DND-41 (cell line): Measurements from ENCODE around the gene MEF2D.

Experiments
- ATAC-seq: fragments of 200-7000 bp; cut with Tn5 transposase; 3 replicates; pipeline ENCODE4 v1.9.1; 2021; ENCODE audit warnings: low read depth; ENCODE audit not compliant: insufficient read depth
- DNase-seq: peaks from one replicate; pipeline ENCODE4 v3.0.0-alpha.2; 2020
- H2AFZ ChIP-seq: 2 replicates; pipeline ENCODE4 v1.6.0; 2012; ENCODE audit warnings: low read depth, low read length
- H3K27ac ChIP-seq: 2 replicates; pipeline ENCODE4 v1.5.1; 2012; ENCODE audit warnings: low read length, inconsistent platforms
- H3K27me3 ChIP-seq: fragments of 200-600 bp; sonication (generic); 2 replicates; pipeline ENCODE4 v1.6.0; 2012; ENCODE audit warnings: low read length, mild to moderate bottlenecking, inconsistent platforms; ENCODE audit not compliant: insufficient read depth, poor library complexity
- H3K36me3 ChIP-seq: 2 replicates; pipeline ENCODE4 v1.5.1; 2012; ENCODE audit warnings: low read length, inconsistent platforms; ENCODE audit not compliant: insufficient read depth
- H3K4me1 ChIP-seq: 2 replicates; pipeline ENCODE4 v1.5.1; 2012; ENCODE audit warnings: mild to moderate bottlenecking, low read length; ENCODE audit not compliant: insufficient read depth
- H3K4me2 ChIP-seq: 2 replicates; pipeline ENCODE4 v1.6.0; 2012; ENCODE audit warnings: mild to moderate bottlenecking, moderate library complexity, low read length, inconsistent platforms; ENCODE audit not compliant: insufficient read depth
- H3K4me3 ChIP-seq, 2 experiments: fragments of 200-600 bp in 1 of 2; shearing (Covaris generic) in 1 of 2; 2 replicates each; pipeline ENCODE4 v1.5.1; 2012 to 2016; ENCODE audit warnings: inconsistent platforms in 2 of 2, low read length in 2 of 2, mild to moderate bottlenecking in 2 of 2, low read depth in 1 of 2, moderate library complexity in 1 of 2
- H3K79me2 ChIP-seq: 2 replicates; pipeline ENCODE4 v1.6.0; 2012; ENCODE audit warnings: low read length, inconsistent platforms; ENCODE audit not compliant: insufficient read depth
- H3K9ac ChIP-seq: 2 replicates; pipeline ENCODE4 v1.6.0; 2012; ENCODE audit warnings: low read depth, mild to moderate bottlenecking, inconsistent platforms, low read length, moderate library complexity
- H3K9me3 ChIP-seq: 2 replicates; pipeline ENCODE4 v1.5.1; 2012; ENCODE audit warnings: low read length, moderate library complexity, mild to moderate bottlenecking, inconsistent platforms; ENCODE audit not compliant: insufficient read depth, severe bottlenecking
- H4K20me1 ChIP-seq: 2 replicates; pipeline ENCODE4 v1.6.0; 2012; ENCODE audit warnings: low read length; ENCODE audit not compliant: insufficient read depth
- CTCF ChIP-seq: IDR thresholded peaks from 2 replicates; pipeline ENCODE4 v1.5.1; 2012; ENCODE audit warnings: borderline replicate concordance, low read length, moderate library complexity, mild to moderate bottlenecking; ENCODE audit not compliant: poor library complexity, severe bottlenecking; ENCODE audit errors: extremely low read depth
- EZH2 ChIP-seq: IDR thresholded peaks from 3 replicates; pipeline ENCODE4 v1.6.1; 2012; ENCODE audit warnings: borderline replicate concordance, low read depth, mild to moderate bottlenecking, moderate library complexity, low read length, inconsistent platforms; ENCODE audit not compliant: severe bottlenecking

MEF2D gene

GRCh38 chr1:156499842-156500542 lies 583 bp downstream of the MEF2D start:
- Histone ChIP-seq H3K4me1 (peaks cover 66% of the 10 kb centered on the region), H3K27ac (peak overlapping the region; percentile 85), H3K9me3 (no peaks in the 10 kb centered on the region), H3K79me2 (peaks cover 64% of the 10 kb centered on the region), H2AFZ (peak overlapping the region; percentile 57), H3K9ac (peak overlapping the region; percentile 96), H3K4me3 (peak overlapping the region; percentile 85 to 92), H3K27me3 (no peaks in the 10 kb centered on the region), H4K20me1 (peaks cover 45% of the 10 kb centered on the region), H3K36me3 (peaks cover 22% of the 10 kb centered on the region), H3K4me2 (peak overlapping the region; percentile 84)
- ATAC-seq (peak; percentile 7), DNase-seq (peak; percentile 75)
- no peak for TF ChIP-seq EZH2
- peak; percentile 2 for TF ChIP-seq CTCF

- Histone ChIP-seq H3K36me3 (peaks cover 28% of the 10 kb centered on the region), H3K79me2 (peaks cover 71% of the 10 kb centered on the region), H3K9ac (peak overlapping the region; percentile 96), H3K4me2 (peak overlapping the region; percentile 84), H3K9me3 (no peaks in the 10 kb centered on the region), H3K4me1 (peaks cover 60% of the 10 kb centered on the region), H4K20me1 (peaks cover 52% of the 10 kb centered on the region), H3K27ac (peak overlapping the region; percentile 55), H3K27me3 (no peaks in the 10 kb centered on the region), H2AFZ (no peak overlapping the region), H3K4me3 (peak overlapping the region; percentile 44 to 85; a peak in 3 of 4 replicates)
- TF ChIP-seq EZH2 = no peak
- no peak for TF ChIP-seq CTCF
- DNase-seq (no peak), ATAC-seq (no peak)
These were observed 1.3 kb downstream of the MEF2D start for GRCh38 chr1:156499194-156499841.

GRCh38 chr1:156498432-156499193 lies 2.0 kb downstream of the MEF2D start:
- H2AFZ ChIP-seq = no peak overlapping the region

More at GRCh38 chr1:156498432-156499193, 2.0 kb downstream of the MEF2D start:
- peak overlapping the region; percentile 44 to 85; a peak in 3 of 4 replicates for H3K4me3 ChIP-seq
- TF ChIP-seq CTCF (no peak), EZH2 (no peak)
- ATAC-seq (no peak), DNase-seq (no peak)
- H3K4me2 ChIP-seq = peak overlapping the region; percentile 84
- peaks cover 33% of the 10 kb centered on the region for H3K36me3 ChIP-seq
- peaks cover 55% of the 10 kb centered on the region for H3K4me1 ChIP-seq
- H3K9me3 ChIP-seq = no peaks in the 10 kb centered on the region
- no peaks in the 10 kb centered on the region for H3K27me3 ChIP-seq
- peaks cover 78% of the 10 kb centered on the region for H3K79me2 ChIP-seq
- H3K9ac ChIP-seq = peak overlapping the region; percentile 96
- peaks cover 59% of the 10 kb centered on the region for H4K20me1 ChIP-seq
- peak overlapping the region; percentile 55 for H3K27ac ChIP-seq
